Right atrium auricular region (tissue), 2 donors: Measurements from ENCODE around the gene XCL1. TPM values are rescaled to one million over a fixed set of nuclear protein-coding genes. Genes with fewer than 3 reads are reported as not detected.
"Not testable (repeated sequence)": the region's sequence is repeated elsewhere in the genome, so short reads cannot be mapped to it uniquely, and the experiment has no call there.

Source experiments
- DNase-seq: peaks from one replicate; pipeline ENCODE4 v3.0.0-alpha.2; 2019; ENCODE audit warnings: low spot score
- H3K27ac ChIP-seq, 2 donors: fragments of 200-600 bp; sonication (generic); 1 replicate in 1 of 2; 2 replicates in 1 of 2; pipeline ENCODE4 v1.5.1; 2016 to 2019
- H3K27me3 ChIP-seq, 2 donors: fragments of 200-600 bp; sonication (generic); one replicate each; pipeline versions ENCODE4 v1.5.1 to v1.6.0; 2017 to 2019
- H3K36me3 ChIP-seq: fragments of 200-600 bp; sonication (generic); one replicate; pipeline ENCODE4 v1.5.1; 2016
- H3K4me1 ChIP-seq, 2 donors: fragments of 200-600 bp; sonication (generic); one replicate each; pipeline versions ENCODE4 v1.5.1 to v1.6.0; 2017 to 2019
- H3K4me3 ChIP-seq, 2 donors: fragments of 200-600 bp; sonication (generic); 1 replicate in 1 of 2; 2 replicates in 1 of 2; pipeline ENCODE4 v1.5.1; 2017 to 2019; ENCODE audit warnings: mild to moderate bottlenecking in 1 of 2, moderate library complexity in 1 of 2
- H3K9me3 ChIP-seq, 2 donors: fragments of 200-600 bp; sonication (generic); one replicate each; pipeline ENCODE4 v1.5.1; 2019
- CTCF ChIP-seq, 2 donors: fragments of 200-600 bp; sonication (generic); IDR thresholded peaks; one replicate each; pipeline ENCODE4 v1.5.1; 2019; ENCODE audit warnings: antibody characterized with exemption in 2 of 2
- total RNA-seq, 2 donors: library from RNA; depleted of rRNA; stranded (reverse); fragments of >200 nt; gene quantifications; one replicate each; pipeline ENCODE4 v1.1.0, GENCODE V29; 2016

XCL1 gene
- total RNA-seq, 2 donors from 2014 or later = 0.39 TPM; not detected in 1

GRCh38 chr1:168545678-168546552, 30.5 kb upstream of the XCL1 start:
- not testable (repeated sequence) for H3K9me3 ChIP-seq, H3K4me1 ChIP-seq, H3K36me3 ChIP-seq, H3K4me3 ChIP-seq, H3K27ac ChIP-seq, DNase-seq, H3K27me3 ChIP-seq
- TF ChIP-seq CTCF (IDR thresholded peaks at IDR 0.05) = peak; percentile 19 to 20

- H3K27me3 ChIP-seq, DNase-seq, H3K27ac ChIP-seq, H3K9me3 ChIP-seq, H3K4me1 ChIP-seq, H3K36me3 ChIP-seq, H3K4me3 ChIP-seq: not testable (repeated sequence)
Observed at GRCh38 chr1:168546553-168546895, 29.9 kb upstream of the XCL1 start.

- no peaks in the 10 kb centered on the region for H3K36me3 ChIP-seq
- TF ChIP-seq CTCF (IDR thresholded peaks at IDR 0.05) = no peak
- no peak overlapping the region for H3K4me3 ChIP-seq
- no peak for DNase-seq
- no peaks in the 10 kb centered on the region for H3K4me1 ChIP-seq
- no peak overlapping the region for H3K27ac ChIP-seq
- H3K27me3 ChIP-seq = no peaks in the 10 kb centered on the region
- no peaks in the 10 kb centered on the region for H3K9me3 ChIP-seq
Observed at GRCh38 chr1:168550971-168551370, 25.4 kb upstream of the XCL1 start.

- no peak for DNase-seq
- no peak for TF ChIP-seq CTCF (IDR thresholded peaks at IDR 0.05)
- Histone ChIP-seq H3K9me3 (no peaks in the 10 kb centered on the region), H3K36me3 (no peaks in the 10 kb centered on the region), H3K27me3 (no peaks in the 10 kb centered on the region), H3K4me3 (no peak overlapping the region), H3K27ac (no peak overlapping the region), H3K4me1 (no peaks in the 10 kb centered on the region)
Observed at GRCh38 chr1:168551688-168552087, 24.7 kb upstream of the XCL1 start.

DNA sequence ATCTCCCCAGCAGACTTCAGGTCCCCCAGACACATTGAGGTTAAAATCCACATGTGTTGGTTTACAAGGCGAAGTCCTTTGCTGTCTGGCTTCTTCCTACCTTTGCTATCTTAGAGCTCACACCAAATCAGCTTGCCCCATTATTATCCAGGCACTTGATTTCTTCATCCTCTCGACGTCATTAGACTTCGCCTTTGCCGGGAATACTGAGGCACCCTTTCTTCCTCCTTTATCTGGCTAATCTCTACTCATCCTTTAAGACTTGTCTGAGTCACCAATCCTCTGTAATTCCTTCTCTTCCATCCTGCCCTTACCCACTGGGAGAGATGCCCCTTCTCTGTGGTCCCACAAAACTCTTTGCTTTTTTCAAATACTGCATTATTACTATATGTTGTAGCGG, 23.4 kb upstream of the XCL1 start:
- no peak for TF ChIP-seq CTCF (IDR thresholded peaks at IDR 0.05)
- Histone ChIP-seq H3K4me3 (no peak overlapping the region), H3K36me3 (no peaks in the 10 kb centered on the region), H3K27me3 (no peaks in the 10 kb centered on the region), H3K27ac (no peak overlapping the region), H3K9me3 (no peaks in the 10 kb centered on the region), H3K4me1 (no peaks in the 10 kb centered on the region)
- DNase-seq = no peak

DNA sequence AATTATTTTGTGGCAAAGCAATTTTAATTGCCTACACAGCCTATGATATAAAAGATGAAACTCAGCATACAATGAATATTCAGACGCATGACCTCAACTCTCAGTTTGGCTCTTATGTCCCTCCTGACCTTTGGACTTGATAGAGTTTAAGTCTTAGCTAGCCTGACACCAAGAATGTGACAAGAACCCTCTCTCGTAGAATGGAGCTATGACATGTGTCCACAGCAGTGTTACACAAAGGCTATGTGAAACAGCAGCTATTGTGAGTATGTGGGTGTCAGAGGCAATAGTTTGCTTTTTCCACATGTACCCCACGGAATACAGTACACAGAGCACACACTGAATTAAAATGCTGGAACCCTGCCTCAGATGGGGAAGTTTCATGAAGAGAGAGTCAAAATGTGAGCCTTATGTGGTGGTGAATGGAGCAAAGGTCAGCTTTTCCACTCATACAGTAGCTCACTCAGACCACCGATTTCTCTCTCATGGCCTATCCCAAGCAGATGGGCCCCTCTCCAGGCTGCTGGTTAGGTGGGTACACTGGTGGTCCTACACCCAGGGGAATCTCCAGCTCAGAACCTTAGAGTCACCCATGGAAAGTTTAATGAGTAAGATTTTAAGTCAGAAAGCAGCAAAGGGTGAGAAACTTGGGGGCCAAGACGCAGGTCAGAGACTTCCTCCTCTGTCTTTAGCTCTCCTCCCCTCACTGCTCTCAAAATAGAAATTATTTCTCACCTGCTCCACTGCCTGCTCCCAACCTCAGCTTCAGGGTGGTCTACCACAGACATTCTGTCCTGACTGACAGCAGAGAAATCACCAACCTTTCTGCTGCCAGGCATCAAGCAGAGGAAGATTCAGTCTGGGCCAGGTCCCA, 22.5 kb upstream of the XCL1 start:
- no peak for TF ChIP-seq CTCF (IDR thresholded peaks at IDR 0.05)
- no peaks in the 10 kb centered on the region for H3K4me1 ChIP-seq
- H3K36me3 ChIP-seq = no peaks in the 10 kb centered on the region
- H3K9me3 ChIP-seq = no peaks in the 10 kb centered on the region
- no peaks in the 10 kb centered on the region for H3K27me3 ChIP-seq
- H3K4me3 ChIP-seq = no peak overlapping the region
- no peak overlapping the region for H3K27ac ChIP-seq
- DNase-seq = no peak
